Right lobe of liver (tissue), 4 donors: ENCODE measurements around the gene SIDT2.

Experiments used
- POLR2A ChIP-seq: fragments of 450-650 bp; IDR thresholded peaks from one replicate; pipeline ENCODE4 v1.6.1; 2017; ENCODE audit warnings: antibody characterized with exemption, mild to moderate bottlenecking
- TF ChIP-seq, protein P1 (sequence below), 4 donors: fragments of 200-600 bp in 3 of 4; fragments of 450-650 bp in 1 of 4; IDR thresholded peaks; one replicate each; pipeline versions ENCODE4 v1.5.1 to v1.8.0; 2016 to 2022; ENCODE audit warnings: antibody characterized with exemption in 4 of 4, mild to moderate bottlenecking in 2 of 4
- donor health status: DM: no; HTN: no; CAD: no.
- donor health status: DM: no; HTN: no; CAD: no.
- donor health status: DM: no; HTN: yes; CAD: no.

DNA sequence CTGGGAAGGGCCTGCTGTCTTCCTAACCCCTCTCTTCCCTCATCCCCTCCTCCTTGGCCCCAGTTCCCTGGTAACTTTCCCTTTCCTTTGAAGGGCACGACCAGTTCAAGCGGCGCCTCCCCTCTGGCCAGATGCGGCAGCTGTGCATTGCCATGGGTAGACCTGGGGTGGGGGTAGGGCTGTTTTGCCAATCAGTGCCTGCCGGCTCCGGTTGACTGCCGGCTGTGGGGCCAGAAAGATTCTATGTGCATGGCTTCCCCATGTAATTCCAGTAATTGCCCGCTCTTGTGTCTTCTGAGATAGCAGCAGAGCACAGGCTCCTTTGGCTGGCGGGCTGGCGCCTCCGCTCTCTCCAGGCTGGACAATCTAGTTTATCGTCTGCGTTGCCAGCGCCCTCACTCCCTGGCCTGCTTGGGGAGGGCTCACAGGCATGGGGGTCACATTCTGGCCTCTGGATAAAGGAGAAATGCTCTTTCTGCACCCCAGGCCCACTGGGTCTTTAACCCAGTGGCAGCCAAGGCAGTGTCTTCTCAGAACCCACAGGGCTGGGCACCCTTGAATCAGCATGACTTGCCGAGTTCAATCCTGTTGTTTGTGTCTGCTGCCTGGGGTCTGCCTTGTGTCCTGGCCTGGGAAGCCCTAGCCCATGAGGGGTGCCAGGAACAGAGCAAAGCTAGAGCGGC lies 9.4 kb downstream of the SIDT2 start:
- no peak for TF ChIP-seq POLR2A
- TF ChIP-seq, protein P1, sequence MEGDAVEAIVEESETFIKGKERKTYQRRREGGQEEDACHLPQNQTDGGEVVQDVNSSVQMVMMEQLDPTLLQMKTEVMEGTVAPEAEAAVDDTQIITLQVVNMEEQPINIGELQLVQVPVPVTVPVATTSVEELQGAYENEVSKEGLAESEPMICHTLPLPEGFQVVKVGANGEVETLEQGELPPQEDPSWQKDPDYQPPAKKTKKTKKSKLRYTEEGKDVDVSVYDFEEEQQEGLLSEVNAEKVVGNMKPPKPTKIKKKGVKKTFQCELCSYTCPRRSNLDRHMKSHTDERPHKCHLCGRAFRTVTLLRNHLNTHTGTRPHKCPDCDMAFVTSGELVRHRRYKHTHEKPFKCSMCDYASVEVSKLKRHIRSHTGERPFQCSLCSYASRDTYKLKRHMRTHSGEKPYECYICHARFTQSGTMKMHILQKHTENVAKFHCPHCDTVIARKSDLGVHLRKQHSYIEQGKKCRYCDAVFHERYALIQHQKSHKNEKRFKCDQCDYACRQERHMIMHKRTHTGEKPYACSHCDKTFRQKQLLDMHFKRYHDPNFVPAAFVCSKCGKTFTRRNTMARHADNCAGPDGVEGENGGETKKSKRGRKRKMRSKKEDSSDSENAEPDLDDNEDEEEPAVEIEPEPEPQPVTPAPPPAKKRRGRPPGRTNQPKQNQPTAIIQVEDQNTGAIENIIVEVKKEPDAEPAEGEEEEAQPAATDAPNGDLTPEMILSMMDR (IDR thresholded peaks at IDR 0.05) = no peak
